Measurements from ENCODE around the gene TCAP.
A peak's percentile ranks its signal among the peaks of the same experiment; 100 is the strongest.

TCAP gene

DNA sequence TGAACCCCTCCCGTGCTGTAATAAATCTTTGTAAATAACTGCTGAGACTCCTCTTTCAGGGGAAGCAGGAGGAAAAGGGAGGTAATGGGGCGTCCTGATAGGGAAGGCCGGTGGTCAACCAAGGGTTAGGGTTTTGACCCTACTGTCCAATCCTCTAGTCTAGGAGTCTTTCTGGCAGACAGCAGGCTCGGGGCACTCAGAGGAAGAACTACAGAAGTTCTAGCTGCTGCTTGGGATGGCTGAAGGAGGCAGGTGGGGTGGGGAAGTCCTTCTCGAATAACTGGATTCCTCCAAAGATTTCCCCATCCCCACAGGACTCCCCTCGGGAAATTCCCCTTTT, 28.6 kb upstream of the TCAP start:
- Histone ChIP-seq H3K4me2 (ENCODE audit: low read length) (peak overlapping the region; percentile 73), H2AFZ (ENCODE audit: insufficient read depth, low read length, poor library complexity) (peak overlapping the region; percentile 61), H3K4ac (ENCODE audit: low read depth, low read length) (no peak overlapping the region), H3K18ac (ENCODE audit: low read length) (no peak overlapping the region), H2AK5ac (ENCODE audit: low read length) (peak overlapping the region; percentile 24), H2BK120ac (ENCODE audit: insufficient read depth, low read length, poor library complexity) (no peak overlapping the region), H3K4me1 (ENCODE audit: control insufficient read depth in 1 of 2, insufficient read depth in 2 of 2, low read length in 2 of 2) (peaks cover 13 to 18% of the 10 kb centered on the region in 2 experiments), H3K36me3 (ENCODE audit: control insufficient read depth in 1 of 2, insufficient read depth in 2 of 2, low read length in 2 of 2) (no peaks in the 10 kb centered on the region), H3K79me1 (ENCODE audit: low read length) (peaks cover 9% of the 10 kb centered on the region), H3K27ac (ENCODE audit: low read depth, low read length) (no peak overlapping the region), H3K9me3 (ENCODE audit: insufficient read depth, low read depth, low read length) (no peaks in the 10 kb centered on the region), H3K4me3 (ENCODE audit: low read depth, low read length) (no peak overlapping the region), H3K27me3 (ENCODE audit: insufficient read depth, low read length) (no peaks in the 10 kb centered on the region), H2BK12ac (ENCODE audit: low read length) (no peak overlapping the region), H4K91ac (ENCODE audit: low read depth, low read length) (peak overlapping the region; percentile 22), H3K9ac (ENCODE audit: low read length) (peak overlapping the region; percentile 3), H3K79me2 (ENCODE audit: control insufficient read depth, insufficient read depth, low read length, poor library complexity) (peaks cover 4% of the 10 kb centered on the region), H3K23ac (ENCODE audit: low read length) (no peak overlapping the region), H3K14ac (ENCODE audit: low read length) (peak overlapping the region; percentile 56), H4K8ac (ENCODE audit: low read depth, low read length) (peak overlapping the region; percentile 64), H2BK5ac (ENCODE audit: low read depth, low read length, poor library complexity) (no peak overlapping the region), H4K12ac (ENCODE audit: low read depth, low read length) (peak overlapping the region; percentile 84)
- DNase-seq = no peak
- no CpG with 5 or more reads among the region's 6 CpGs for WGBS (ENCODE audit: extremely low coverage, insufficient coverage, insufficient read length)

DNA sequence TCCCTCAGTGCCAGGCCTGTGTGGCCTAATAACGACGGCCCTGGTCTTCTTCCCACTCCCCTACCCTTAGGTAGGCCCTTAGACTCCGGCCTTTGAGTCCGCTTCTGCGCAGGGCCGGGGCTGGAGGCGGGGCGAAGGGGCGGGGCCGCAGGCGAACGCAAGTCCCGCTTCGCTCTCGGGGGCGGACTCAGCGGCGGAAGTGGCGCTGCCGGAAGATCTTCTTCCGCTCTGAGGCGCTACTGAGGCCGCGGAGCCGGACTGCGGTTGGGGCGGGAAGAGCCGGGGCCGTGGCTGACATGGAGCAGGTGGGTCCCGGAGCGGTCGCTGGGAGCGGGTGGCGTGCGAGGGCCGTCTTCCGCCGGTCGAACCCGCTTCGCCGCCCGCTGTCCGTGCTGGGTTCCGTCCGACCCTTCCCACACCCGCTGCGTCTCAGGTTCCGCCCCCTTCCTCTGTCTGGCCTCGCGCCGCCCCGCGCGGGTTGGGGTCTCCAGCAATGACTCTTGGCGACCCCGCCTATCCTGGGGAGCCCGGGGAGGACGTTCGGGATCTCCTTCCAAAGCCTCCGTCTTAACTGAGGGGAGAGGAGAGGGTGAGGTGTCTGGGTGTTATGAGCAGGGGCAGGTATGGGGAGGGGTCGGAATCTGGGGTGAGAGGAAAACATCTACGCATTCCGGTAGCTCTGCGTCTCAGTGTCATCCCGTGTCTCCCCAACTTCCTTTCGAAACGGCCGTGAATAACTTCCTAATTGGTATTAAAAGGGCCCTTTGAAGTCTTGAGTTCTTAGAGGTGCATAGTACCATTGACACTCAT, 28.0 kb upstream of the TCAP start, which contains the start of gene STARD3:
Gene STARD3, plus strand, starts transcription at position 218 of the 810 bp plus-strand sequence. CDS start 16,388 bp downstream, outside the sequence.
- Histone ChIP-seq H3K27ac (ENCODE audit: low read depth, low read length) (peak within 1 kb of the TSS; percentile 50), H2AFZ (ENCODE audit: insufficient read depth, low read length, poor library complexity) (peak within 1 kb of the TSS; percentile 94), H3K4me2 (ENCODE audit: low read length) (peak within 1 kb of the TSS; percentile 73), H2AK5ac (ENCODE audit: low read length) (peak within 1 kb of the TSS; percentile 30), H3K14ac (ENCODE audit: low read length) (peak within 1 kb of the TSS; percentile 87), H2BK5ac (ENCODE audit: low read depth, low read length, poor library complexity) (peak within 1 kb of the TSS; percentile 63), H3K79me1 (ENCODE audit: low read length) (peaks cover 7% of the 10 kb centered on the region), H3K79me2 (ENCODE audit: control insufficient read depth, insufficient read depth, low read length, poor library complexity) (peaks cover 4% of the 10 kb centered on the region), H4K91ac (ENCODE audit: low read depth, low read length) (peak within 1 kb of the TSS; percentile 69), H2BK12ac (ENCODE audit: low read length) (no peak within 1 kb of the TSS), H3K23ac (ENCODE audit: low read length) (no peak within 1 kb of the TSS), H3K4me3 (ENCODE audit: low read depth, low read length) (peak within 1 kb of the TSS; percentile 91), H4K8ac (ENCODE audit: low read depth, low read length) (peak within 1 kb of the TSS; percentile 95), H3K36me3 (ENCODE audit: control insufficient read depth in 1 of 2, insufficient read depth in 2 of 2, low read length in 2 of 2) (no peaks in the 10 kb centered on the region), H4K12ac (ENCODE audit: low read depth, low read length) (peak within 1 kb of the TSS; percentile 95), H3K18ac (ENCODE audit: low read length) (peak within 1 kb of the TSS; percentile 96), H3K4me1 (ENCODE audit: control insufficient read depth in 1 of 2, insufficient read depth in 2 of 2, low read length in 2 of 2) (peaks cover 10 to 15% of the 10 kb centered on the region in 2 experiments), H3K27me3 (ENCODE audit: insufficient read depth, low read length) (no peaks in the 10 kb centered on the region), H2BK120ac (ENCODE audit: insufficient read depth, low read length, poor library complexity) (peak within 1 kb of the TSS; percentile 88), H3K9me3 (ENCODE audit: insufficient read depth, low read depth, low read length) (no peaks in the 10 kb centered on the region), H3K9ac (ENCODE audit: low read length) (peak within 1 kb of the TSS; percentile 62), H3K4ac (ENCODE audit: low read depth, low read length) (peak within 1 kb of the TSS; percentile 80)
- DNase-seq = peak; percentile 80 to 89
- no CpG with 5 or more reads among the region's 69 CpGs for WGBS (ENCODE audit: extremely low coverage, insufficient coverage, insufficient read length)

- Histone ChIP-seq H4K8ac (ENCODE audit: low read depth, low read length) (no peak overlapping the region), H3K36me3 (ENCODE audit: control insufficient read depth in 1 of 2, insufficient read depth in 2 of 2, low read length in 2 of 2) (no peaks in the 10 kb centered on the region), H3K27ac (ENCODE audit: low read depth, low read length) (no peak overlapping the region), H3K4ac (ENCODE audit: low read depth, low read length) (no peak overlapping the region), H2BK12ac (ENCODE audit: low read length) (no peak overlapping the region), H2AK5ac (ENCODE audit: low read length) (no peak overlapping the region), H2BK120ac (ENCODE audit: insufficient read depth, low read length, poor library complexity) (no peak overlapping the region), H2AFZ (ENCODE audit: insufficient read depth, low read length, poor library complexity) (no peak overlapping the region), H3K4me3 (ENCODE audit: low read depth, low read length) (no peak overlapping the region), H4K12ac (ENCODE audit: low read depth, low read length) (no peak overlapping the region), H3K79me1 (ENCODE audit: low read length) (peaks cover 7% of the 10 kb centered on the region), H3K23ac (ENCODE audit: low read length) (no peak overlapping the region), H3K9me3 (ENCODE audit: insufficient read depth, low read depth, low read length) (no peaks in the 10 kb centered on the region), H3K79me2 (ENCODE audit: control insufficient read depth, insufficient read depth, low read length, poor library complexity) (peaks cover 4% of the 10 kb centered on the region), H3K9ac (ENCODE audit: low read length) (peak overlapping the region; percentile 8), H3K27me3 (ENCODE audit: insufficient read depth, low read length) (no peaks in the 10 kb centered on the region), H3K14ac (ENCODE audit: low read length) (no peak overlapping the region), H3K4me1 (ENCODE audit: control insufficient read depth in 1 of 2, insufficient read depth in 2 of 2, low read length in 2 of 2) (peaks cover 15 to 20% of the 10 kb centered on the region in 2 experiments), H4K91ac (ENCODE audit: low read depth, low read length) (no peak overlapping the region), H3K18ac (ENCODE audit: low read length) (no peak overlapping the region), H3K4me2 (ENCODE audit: low read length) (no peak overlapping the region), H2BK5ac (ENCODE audit: low read depth, low read length, poor library complexity) (no peak overlapping the region)
- DNase-seq = no peak
- no CpG with 5 or more reads among the region's 7 CpGs for WGBS (ENCODE audit: extremely low coverage, insufficient coverage, insufficient read length)
Observed at GRCh38 chr17:39638317-39638716, 26.8 kb upstream of the TCAP start.

DNA sequence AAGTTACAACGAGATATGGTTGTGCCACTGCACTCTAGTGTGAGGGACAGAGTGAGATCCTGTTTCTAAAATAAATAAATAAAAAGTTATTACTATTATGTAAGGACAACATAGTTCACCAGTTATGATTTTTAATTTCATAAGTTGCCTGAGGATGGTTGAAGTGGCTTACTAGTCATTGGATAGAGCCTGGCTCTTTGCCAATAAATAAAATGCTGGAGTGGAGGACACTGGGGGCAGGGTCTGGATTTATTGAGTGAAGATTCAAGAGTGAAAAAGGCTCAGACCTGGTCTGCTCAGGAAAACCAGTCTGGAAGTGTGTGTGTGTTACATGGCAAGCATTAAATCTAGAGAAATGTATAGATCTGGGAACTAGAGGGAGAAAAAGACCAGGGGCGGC, 26.1 kb upstream of the TCAP start:
- no peaks in the 10 kb centered on the region for H3K27me3 ChIP-seq (ENCODE audit: insufficient read depth, low read length)
- H3K4me1 ChIP-seq (ENCODE audit: control insufficient read depth in 1 of 2, insufficient read depth in 2 of 2, low read length in 2 of 2) = peaks cover 16 to 20% of the 10 kb centered on the region in 2 experiments
- H2AFZ ChIP-seq (ENCODE audit: insufficient read depth, low read length, poor library complexity) = no peak overlapping the region
- peaks cover 7% of the 10 kb centered on the region for H3K79me1 ChIP-seq (ENCODE audit: low read length)
- WGBS (ENCODE audit: extremely low coverage, insufficient coverage, insufficient read length) = no CpG with 5 or more reads among the region's 2 CpGs
- H3K9ac ChIP-seq (ENCODE audit: low read length) = no peak overlapping the region
- no peak overlapping the region for H3K4me2 ChIP-seq (ENCODE audit: low read length)
- H4K91ac ChIP-seq (ENCODE audit: low read depth, low read length) = no peak overlapping the region
- no peak overlapping the region for H3K4ac ChIP-seq (ENCODE audit: low read depth, low read length)
- H3K14ac ChIP-seq (ENCODE audit: low read length) = no peak overlapping the region
- H3K23ac ChIP-seq (ENCODE audit: low read length) = no peak overlapping the region
- H2BK12ac ChIP-seq (ENCODE audit: low read length) = no peak overlapping the region
- H3K79me2 ChIP-seq (ENCODE audit: control insufficient read depth, insufficient read depth, low read length, poor library complexity) = peaks cover 4% of the 10 kb centered on the region
- H4K8ac ChIP-seq (ENCODE audit: low read depth, low read length) = no peak overlapping the region
- no peak overlapping the region for H2BK5ac ChIP-seq (ENCODE audit: low read depth, low read length, poor library complexity)
- H2BK120ac ChIP-seq (ENCODE audit: insufficient read depth, low read length, poor library complexity) = no peak overlapping the region
- no peak overlapping the region for H3K27ac ChIP-seq (ENCODE audit: low read depth, low read length)
- DNase-seq = no peak
- H4K12ac ChIP-seq (ENCODE audit: low read depth, low read length) = no peak overlapping the region
- no peaks in the 10 kb centered on the region for H3K36me3 ChIP-seq (ENCODE audit: control insufficient read depth in 1 of 2, insufficient read depth in 2 of 2, low read length in 2 of 2)
- no peak overlapping the region for H2AK5ac ChIP-seq (ENCODE audit: low read length)
- no peak overlapping the region for H3K4me3 ChIP-seq (ENCODE audit: low read depth, low read length)
- no peak overlapping the region for H3K18ac ChIP-seq (ENCODE audit: low read length)
- no peaks in the 10 kb centered on the region for H3K9me3 ChIP-seq (ENCODE audit: insufficient read depth, low read depth, low read length)
